Muscle of back (tissue), 11 donors: Measurements from ENCODE around the gene LIG4. TPM values are rescaled to one million over a fixed set of nuclear protein-coding genes. Genes with fewer than 3 reads are reported as not detected.

Experiments used
- DNase-seq, 3 donors: peaks; one replicate each; pipeline versions ENCODE4 v3.0.0 to v3.0.0-alpha.2; 2013
- polyA plus RNA-seq, 10 donors: library from polyadenylated mRNA; unstranded; fragments of 120-200 nt; gene quantifications; one replicate each; pipeline ENCODE4 v1.2.1, GENCODE V29; 2013; ENCODE audit not compliant: insufficient read length in 10 of 10

LIG4 gene
- polyA plus RNA-seq, 10 donors = 8.6 to 15.4 (median 12.8) TPM

DNA sequence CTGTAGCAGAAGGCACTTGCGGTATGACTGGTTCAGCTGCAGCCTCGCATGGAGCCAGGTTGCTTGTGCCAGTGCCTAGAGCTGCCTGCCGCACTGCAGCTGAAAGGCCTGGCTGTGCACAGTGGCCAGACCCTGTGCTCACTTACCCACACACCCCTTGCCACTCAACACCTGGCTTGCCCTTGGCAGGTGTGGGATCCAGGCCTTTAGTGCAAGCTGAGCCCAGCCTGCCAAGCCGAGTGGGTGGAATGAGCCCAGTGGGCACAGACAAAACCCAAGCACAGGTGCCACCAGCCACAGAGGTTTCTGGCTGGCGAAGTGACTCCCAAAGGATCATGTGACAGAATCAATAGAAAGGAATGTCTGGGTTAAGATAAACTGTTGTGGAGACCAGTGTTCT, 19.5 kb downstream of the LIG4 start:
- no peak for DNase-seq

DNA sequence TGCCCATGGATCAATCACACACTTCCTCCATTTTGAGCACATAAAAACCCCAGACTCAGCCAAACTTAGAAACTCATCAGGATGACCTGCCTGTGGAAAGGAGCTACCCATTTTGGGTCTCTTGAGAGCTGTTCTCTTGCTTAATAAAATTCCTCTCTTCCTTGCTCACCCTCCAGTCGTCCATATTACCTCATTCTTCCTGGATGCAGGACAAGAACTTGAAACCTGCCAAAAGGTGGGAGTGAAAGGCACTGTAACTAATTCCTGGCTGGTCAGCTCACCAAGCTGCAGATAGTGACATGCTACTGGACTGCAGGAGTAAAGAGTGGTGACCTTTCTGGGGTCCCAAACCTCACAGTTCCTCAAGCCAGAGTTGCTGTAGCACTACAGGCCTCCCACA, 20.2 kb downstream of the LIG4 start:
- DNase-seq = no peak

DNA sequence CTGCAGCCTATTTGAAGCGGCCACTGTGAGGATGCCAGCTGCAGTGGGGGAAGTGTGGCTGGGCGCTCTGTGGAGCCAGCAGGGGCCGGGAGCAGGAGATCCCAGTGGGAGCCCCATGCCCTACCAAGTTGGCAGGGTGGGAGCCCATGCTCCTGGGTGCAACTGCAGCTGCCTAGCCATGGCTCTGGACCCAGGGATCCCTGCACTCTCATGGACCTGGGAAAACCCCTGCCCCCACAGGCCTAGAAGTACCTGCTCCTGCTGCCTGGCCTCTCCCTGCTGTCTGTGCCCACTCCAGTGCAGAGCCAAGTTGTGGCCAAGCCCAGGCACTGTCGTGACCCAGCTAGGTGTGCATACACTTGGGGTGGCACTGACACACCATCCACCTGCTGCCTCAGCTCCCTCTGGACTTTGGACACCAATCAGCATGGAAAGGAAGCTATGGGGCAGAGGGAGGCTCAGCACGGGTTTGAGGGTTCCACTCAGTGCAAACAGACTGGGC, 20.9 kb downstream of the LIG4 start:
- DNase-seq = no peak

DNA sequence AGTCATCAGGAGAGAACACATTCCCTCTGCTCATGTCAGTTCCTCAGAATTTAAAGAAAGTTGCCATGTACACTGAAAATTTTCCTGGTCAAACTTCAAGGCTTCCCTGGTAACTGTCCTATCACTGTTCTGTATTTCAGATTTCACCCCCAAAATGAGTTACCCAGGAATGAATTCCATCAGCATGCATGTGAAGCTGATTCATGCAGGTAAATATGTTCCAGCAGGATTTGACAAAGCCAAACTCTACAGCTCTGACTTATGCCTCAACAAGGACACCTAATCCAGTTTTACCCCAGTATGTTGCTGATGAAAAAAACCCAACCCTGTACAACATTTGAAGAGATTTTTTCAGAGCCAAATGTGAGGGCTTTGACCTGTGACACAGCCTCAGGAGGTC, 21.5 kb downstream of the LIG4 start:
- no peak for DNase-seq

DNA sequence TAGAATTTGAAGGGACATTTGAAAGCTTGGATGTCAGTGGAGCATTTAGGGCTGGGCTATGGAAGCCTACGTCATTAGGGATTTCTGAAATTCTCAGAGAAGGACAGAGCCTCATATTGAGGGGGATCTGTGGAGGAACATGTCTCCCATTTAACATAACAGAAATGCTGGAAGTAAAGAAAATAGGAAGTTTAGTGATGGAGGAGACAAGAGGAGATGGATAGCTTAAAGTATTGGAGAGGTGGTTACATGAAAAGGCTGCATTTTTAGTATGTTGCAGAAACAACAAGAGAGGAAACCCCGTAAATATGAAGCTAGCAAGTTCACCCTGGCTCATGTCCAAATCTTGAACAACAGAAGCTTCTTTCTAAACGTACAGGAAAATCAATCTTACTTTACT, 24.4 kb downstream of the LIG4 start:
- no peak for DNase-seq

DNA sequence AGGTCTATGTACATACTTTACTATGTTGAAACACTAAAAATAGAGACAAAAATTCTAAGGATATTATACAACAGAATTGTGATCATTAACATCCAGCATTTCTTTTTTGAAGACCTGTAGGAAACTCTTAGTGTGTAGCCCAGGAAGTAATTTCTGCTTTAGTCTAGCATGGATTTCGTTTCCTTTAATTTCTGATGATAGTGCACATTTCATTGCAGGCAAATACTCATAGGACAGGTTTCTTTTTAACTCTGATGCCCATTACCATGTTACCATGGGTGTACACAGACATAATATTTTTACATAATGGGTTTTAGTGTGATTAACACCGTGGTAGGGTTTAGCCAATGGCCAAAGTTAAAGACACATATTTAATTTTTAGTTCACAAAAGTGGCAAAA, 27.1 kb downstream of the LIG4 start:
- no peak for DNase-seq

DNA sequence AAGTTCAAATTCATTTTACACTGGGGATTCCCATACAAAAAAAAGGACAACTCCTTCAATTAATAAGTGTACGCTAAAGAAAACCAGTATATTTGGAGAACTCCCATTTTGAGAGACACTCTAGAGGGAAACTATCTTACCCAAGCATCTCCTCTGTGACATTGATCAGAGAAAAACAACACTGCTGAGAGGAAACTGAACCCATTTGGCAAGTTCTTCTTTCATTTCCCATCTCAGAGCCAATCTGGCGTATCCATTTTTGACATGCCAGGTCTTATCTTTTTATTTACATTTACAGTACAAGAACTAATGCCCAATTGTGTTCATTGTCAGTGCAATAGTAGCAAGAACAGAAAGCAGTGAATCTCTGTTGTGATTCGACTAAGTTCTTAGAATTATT, 30.1 kb downstream of the LIG4 start:
- DNase-seq = no peak

DNA sequence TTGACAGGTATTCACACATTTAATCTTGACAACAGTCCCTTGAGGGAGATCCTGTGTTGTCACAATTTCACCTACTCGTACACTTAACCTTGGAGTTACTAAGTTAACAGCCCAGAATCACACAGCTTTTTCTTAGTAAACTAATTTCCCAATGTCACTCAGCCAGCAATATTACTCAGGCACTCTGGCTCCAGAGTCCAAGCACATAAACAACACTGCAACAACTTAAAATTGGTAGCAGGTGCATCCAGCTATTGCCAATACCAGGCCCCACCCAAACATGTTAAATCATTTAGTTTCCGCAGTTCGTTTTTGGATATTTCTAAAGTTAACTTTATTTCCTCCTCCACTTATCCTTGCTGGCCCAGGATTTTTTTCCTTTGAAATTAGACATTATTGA, 32.7 kb downstream of the LIG4 start:
- no peak for DNase-seq

DNA sequence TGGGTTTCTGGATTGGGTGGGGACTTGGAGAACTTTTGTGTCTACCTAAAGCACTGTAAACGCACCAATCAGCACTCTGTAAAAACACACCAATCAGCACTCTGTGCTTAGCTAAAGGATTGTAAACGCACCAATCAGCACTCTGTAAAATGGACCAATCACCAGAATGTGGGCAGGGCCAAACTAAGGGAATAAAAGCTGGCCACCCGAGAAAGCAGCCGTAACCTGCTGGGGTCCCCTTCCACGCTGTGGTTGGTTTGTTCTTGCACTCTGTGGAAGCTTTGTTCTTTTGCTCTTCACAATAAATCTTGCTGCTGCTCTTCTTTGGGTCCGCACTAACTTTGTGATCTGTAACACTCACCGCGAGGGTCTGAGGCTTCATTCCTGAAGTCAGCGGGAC, 37.3 kb downstream of the LIG4 start:
- DNase-seq = no peak

DNA sequence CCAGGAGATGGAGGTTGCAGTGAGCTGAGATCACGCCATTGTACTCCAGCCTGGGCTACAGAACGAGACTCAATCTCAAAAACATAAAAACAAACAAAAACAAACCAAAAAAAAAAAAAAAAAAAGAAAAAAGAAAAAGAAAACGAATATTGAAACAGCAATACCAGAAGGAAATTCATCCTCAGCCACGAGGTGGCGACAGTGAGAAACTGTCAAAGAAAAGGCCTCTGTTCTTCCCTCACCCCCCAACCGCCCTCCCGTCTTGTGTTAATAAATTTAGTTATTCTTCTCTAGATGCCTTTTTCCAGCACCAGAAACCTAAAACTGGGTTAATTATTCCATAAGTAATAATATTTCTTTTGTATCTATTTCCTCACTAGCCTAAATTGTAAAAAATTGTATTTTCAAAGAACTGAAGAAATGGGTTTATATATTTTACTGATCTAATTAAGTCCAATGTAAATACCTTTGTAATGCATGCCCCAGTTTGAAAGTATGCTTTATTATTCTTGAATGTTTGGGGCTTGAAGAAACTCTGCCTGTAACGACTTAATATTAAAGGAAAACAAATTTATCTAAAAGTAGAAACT, 38.6 kb downstream of the LIG4 start:
- DNase-seq = no peak

DNA sequence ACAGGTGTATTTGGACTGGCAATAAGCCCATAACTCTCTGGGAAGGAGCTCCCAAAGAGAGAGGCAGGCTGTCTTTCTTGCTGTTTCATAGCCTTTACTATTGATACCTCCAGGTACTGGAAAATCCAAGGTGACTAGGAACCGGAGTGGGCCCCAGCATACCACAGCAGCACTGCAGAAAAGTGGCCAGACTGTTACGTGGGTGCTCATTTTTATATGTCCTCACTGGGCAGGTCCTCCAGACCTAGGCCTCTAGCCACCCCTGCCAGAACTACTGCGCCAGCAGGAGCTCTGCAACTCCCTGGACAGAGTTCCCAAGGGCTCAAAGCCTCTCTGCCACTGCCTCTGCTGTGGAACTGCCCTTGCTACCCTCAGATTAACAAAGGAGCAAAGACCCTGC, 46.4 kb downstream of the LIG4 start:
- DNase-seq = no peak

DNA sequence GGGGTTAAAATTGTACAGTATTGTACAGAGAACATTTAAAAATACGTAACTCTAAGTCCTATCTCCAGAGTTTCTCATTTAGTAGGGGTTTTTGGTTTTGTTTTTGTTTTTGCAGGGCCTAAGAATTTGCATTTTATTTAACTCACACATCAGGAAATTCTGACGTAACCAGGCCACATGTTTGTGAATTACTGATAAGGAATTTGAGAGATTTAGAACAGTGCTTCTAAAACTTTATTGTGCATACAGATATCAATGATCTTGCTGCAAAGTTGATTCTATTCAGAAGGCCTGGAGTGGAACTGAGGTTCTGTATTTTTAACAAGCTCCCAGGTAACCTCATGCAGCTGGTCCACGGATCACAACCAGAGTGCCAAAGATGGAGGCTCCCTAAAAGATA, 49.3 kb downstream of the LIG4 start:
- DNase-seq = no peak

DNA sequence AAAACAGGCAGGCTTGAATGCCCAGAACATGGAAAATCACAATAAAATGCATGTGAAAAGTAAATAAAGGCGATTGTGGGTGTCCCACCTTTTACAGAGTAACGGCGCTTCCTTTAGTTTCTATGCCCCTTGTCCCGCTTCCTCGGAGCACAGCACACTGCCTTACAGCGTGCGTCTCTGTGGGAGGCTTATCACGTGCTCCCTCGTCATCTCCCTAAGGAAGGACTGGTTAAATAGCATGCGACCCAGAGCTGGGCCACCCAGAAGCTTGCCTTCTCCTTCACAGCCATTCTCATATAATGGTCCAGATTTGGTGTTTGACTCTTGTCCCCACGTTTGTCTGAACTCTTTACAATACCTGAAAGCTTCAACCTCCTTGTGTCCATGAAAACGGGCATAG, 56.6 kb downstream of the LIG4 start:
- no peak for DNase-seq

Other genes with a start within 250 kb of the LIG4 start
- 10 to 100 TPM in 8 of 10 donors, 1 to 10 TPM in 2; 9.4 to 12.9 (median 11.2) TPM for gene ABHD13, start 2.9 kb upstream of the LIG4 start, polyA plus RNA-seq
- gene TNFSF13B, start 54.2 kb upstream of the LIG4 start, polyA plus RNA-seq = 1 to 10 TPM; 1.4 to 3.9 (median 2.9) TPM